Adrenal gland (tissue), 5 donors: ENCODE results near the gene TMEM115.

Experiments
- POLR2A ChIP-seq, 2 donors: fragments of 450-650 bp; IDR thresholded peaks; one replicate each; pipeline ENCODE4 v1.6.1; 2017; ENCODE audit warnings: antibody characterized with exemption in 2 of 2, mild to moderate bottlenecking in 2 of 2, moderate library complexity in 1 of 2
- TF ChIP-seq, protein P1 (sequence below), 6 experiments: fragments of 450-650 bp in 4 of 6; fragments of 200-600 bp in 2 of 6; sonication (generic) in 1 of 6; IDR thresholded peaks; 1 replicate in 5 of 6; 2 replicates in 1 of 6; pipeline versions ENCODE4 v1.5.1 to v1.8.0; 2016 to 2021; ENCODE audit warnings: antibody characterized with exemption in 6 of 6, mild to moderate bottlenecking in 2 of 6, moderate library complexity in 1 of 6
- donor health status: DM: no; HTN: no; CAD: no.

DNA sequence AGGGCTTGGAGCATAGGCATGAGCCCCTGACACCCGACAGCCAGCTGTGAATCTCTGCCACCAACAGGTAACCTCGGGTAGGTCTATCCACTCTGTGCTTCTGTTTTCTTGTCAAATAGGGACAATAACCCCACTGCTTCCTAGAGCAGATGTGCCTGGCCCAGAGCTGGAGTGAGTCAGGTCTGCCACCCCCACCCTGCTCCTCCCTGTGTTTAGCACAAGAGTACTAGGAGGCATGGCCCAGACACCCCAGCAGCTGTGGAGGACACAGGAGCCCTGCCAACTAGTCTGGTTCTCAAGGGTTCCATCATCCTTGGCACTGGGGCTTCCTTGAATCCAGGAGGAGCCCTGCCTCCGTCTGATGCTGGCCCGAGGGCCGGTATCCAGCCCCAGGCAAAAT, 33.7 kb upstream of the TMEM115 start:
- TF ChIP-seq, protein P1, sequence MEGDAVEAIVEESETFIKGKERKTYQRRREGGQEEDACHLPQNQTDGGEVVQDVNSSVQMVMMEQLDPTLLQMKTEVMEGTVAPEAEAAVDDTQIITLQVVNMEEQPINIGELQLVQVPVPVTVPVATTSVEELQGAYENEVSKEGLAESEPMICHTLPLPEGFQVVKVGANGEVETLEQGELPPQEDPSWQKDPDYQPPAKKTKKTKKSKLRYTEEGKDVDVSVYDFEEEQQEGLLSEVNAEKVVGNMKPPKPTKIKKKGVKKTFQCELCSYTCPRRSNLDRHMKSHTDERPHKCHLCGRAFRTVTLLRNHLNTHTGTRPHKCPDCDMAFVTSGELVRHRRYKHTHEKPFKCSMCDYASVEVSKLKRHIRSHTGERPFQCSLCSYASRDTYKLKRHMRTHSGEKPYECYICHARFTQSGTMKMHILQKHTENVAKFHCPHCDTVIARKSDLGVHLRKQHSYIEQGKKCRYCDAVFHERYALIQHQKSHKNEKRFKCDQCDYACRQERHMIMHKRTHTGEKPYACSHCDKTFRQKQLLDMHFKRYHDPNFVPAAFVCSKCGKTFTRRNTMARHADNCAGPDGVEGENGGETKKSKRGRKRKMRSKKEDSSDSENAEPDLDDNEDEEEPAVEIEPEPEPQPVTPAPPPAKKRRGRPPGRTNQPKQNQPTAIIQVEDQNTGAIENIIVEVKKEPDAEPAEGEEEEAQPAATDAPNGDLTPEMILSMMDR (IDR thresholded peaks at IDR 0.05): no peak
- no peak for TF ChIP-seq POLR2A (IDR thresholded peaks at IDR 0.05)
